SK-N-SH treated with all-trans-retinoic acid at 6 μM for 48 hours (cell line): ENCODE data around the gene KNG1.

Source experiments
- ISL1 ChIP-seq: fragments of 250-450 bp; sonication (Bioruptor Pico); IDR thresholded peaks from 2 replicates; pipeline ENCODE4 v2.1.2; 2022; ENCODE audit warnings: mild to moderate bottlenecking, moderate library complexity
- OSR1 ChIP-seq: fragments of 250-450 bp; sonication (Bioruptor Pico); IDR thresholded peaks from 2 replicates; pipeline ENCODE4 v1.8.0; 2022; ENCODE audit warnings: moderate library complexity, mild to moderate bottlenecking, inconsistent platforms
- RARB ChIP-seq: fragments of 250-450 bp; sonication (Bioruptor Pico); IDR thresholded peaks from 2 replicates; pipeline ENCODE4 v1.8.0; 2021; ENCODE audit warnings: mild to moderate bottlenecking, moderate library complexity
- ZFP30 ChIP-seq: fragments of 450-650 bp; formaldehyde crosslinking; IDR thresholded peaks from 2 replicates; pipeline ENCODE4 v1.5.0; 2022; ENCODE audit warnings: mild to moderate bottlenecking, moderate library complexity
- TF ChIP-seq, protein P1 (sequence below): fragments of 250-450 bp; sonication (Bioruptor Pico); IDR thresholded peaks from 2 replicates; pipeline ENCODE4 v1.5.0; 2020; ENCODE audit warnings: mild to moderate bottlenecking, moderate library complexity
- TF ChIP-seq, protein P2 (sequence below): fragments of 250-450 bp; sonication (Bioruptor Pico); IDR thresholded peaks from 2 replicates; pipeline ENCODE4 v1.8.0; 2021; ENCODE audit warnings: low read depth, mild to moderate bottlenecking, moderate library complexity, borderline replicate concordance
- TF ChIP-seq, protein P3 (sequence below): fragments of 250-450 bp; sonication (Bioruptor Pico); IDR thresholded peaks from 2 replicates; pipeline ENCODE4 v1.8.0; 2020; ENCODE audit warnings: mild to moderate bottlenecking, moderate library complexity, borderline replicate concordance

DNA sequence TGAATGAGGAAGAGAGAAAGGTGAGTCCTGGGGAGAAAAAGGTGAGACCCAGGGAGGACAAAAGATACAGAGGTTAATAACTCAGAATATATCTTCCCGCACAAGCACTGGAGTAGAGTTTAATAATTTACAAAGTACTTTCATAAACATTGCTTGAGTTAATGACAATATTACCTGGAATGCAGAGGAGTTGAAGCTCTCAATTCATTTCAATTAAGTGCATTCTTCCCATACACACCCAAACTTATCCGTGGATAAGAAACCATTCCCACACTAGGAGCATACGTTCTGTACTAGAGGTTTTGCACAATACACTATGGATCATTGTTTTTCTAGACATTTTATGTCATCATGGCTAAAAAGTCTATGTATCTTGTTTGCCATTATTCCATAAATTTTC is 23.3 kb upstream of the KNG1 start:
- TF ChIP-seq, protein P1, sequence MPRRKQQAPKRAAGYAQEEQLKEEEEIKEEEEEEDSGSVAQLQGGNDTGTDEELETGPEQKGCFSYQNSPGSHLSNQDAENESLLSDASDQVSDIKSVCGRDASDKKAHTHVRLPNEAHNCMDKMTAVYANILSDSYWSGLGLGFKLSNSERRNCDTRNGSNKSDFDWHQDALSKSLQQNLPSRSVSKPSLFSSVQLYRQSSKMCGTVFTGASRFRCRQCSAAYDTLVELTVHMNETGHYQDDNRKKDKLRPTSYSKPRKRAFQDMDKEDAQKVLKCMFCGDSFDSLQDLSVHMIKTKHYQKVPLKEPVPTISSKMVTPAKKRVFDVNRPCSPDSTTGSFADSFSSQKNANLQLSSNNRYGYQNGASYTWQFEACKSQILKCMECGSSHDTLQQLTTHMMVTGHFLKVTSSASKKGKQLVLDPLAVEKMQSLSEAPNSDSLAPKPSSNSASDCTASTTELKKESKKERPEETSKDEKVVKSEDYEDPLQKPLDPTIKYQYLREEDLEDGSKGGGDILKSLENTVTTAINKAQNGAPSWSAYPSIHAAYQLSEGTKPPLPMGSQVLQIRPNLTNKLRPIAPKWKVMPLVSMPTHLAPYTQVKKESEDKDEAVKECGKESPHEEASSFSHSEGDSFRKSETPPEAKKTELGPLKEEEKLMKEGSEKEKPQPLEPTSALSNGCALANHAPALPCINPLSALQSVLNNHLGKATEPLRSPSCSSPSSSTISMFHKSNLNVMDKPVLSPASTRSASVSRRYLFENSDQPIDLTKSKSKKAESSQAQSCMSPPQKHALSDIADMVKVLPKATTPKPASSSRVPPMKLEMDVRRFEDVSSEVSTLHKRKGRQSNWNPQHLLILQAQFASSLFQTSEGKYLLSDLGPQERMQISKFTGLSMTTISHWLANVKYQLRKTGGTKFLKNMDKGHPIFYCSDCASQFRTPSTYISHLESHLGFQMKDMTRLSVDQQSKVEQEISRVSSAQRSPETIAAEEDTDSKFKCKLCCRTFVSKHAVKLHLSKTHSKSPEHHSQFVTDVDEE = no peak
- no peak for TF ChIP-seq ZFP30
- TF ChIP-seq, protein P2, sequence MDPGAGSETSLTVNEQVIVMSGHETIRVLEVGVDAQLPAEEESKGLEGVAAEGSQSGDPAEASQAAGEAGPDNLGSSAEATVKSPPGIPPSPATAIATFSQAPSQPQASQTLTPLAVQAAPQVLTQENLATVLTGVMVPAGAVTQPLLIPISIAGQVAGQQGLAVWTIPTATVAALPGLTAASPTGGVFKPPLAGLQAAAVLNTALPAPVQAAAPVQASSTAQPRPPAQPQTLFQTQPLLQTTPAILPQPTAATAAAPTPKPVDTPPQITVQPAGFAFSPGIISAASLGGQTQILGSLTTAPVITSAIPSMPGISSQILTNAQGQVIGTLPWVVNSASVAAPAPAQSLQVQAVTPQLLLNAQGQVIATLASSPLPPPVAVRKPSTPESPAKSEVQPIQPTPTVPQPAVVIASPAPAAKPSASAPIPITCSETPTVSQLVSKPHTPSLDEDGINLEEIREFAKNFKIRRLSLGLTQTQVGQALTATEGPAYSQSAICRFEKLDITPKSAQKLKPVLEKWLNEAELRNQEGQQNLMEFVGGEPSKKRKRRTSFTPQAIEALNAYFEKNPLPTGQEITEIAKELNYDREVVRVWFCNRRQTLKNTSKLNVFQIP = no peak
- TF ChIP-seq OSR1 (CRISPR knock-in tag) = no peak
- TF ChIP-seq RARB (CRISPR knock-in tag) = no peak
- TF ChIP-seq, protein P3, sequence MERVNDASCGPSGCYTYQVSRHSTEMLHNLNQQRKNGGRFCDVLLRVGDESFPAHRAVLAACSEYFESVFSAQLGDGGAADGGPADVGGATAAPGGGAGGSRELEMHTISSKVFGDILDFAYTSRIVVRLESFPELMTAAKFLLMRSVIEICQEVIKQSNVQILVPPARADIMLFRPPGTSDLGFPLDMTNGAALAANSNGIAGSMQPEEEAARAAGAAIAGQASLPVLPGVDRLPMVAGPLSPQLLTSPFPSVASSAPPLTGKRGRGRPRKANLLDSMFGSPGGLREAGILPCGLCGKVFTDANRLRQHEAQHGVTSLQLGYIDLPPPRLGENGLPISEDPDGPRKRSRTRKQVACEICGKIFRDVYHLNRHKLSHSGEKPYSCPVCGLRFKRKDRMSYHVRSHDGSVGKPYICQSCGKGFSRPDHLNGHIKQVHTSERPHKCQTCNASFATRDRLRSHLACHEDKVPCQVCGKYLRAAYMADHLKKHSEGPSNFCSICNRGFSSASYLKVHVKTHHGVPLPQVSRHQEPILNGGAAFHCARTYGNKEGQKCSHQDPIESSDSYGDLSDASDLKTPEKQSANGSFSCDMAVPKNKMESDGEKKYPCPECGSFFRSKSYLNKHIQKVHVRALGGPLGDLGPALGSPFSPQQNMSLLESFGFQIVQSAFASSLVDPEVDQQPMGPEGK (CRISPR knock-in tag) = no peak
- no peak for TF ChIP-seq ISL1 (CRISPR knock-in tag)
